LNCaP clone FGC (cell line): ENCODE results near the gene ZP2.

Experiments used
- DNase-seq: peaks from one replicate; pipeline ENCODE4 v3.0.0-alpha.2; 2011; ENCODE audit warnings: low read depth
- H3K4me3 ChIP-seq: 2 replicates; pipeline ENCODE4 v1.5.1; 2011; ENCODE audit warnings: mild to moderate bottlenecking, low read depth, low read length, control low read depth
- CTCF ChIP-seq: IDR thresholded peaks from 2 replicates; pipeline ENCODE4 v1.5.1; 2012; ENCODE audit warnings: mild to moderate bottlenecking; ENCODE audit not compliant: control insufficient read depth, insufficient read depth; ENCODE audit errors: extremely low read depth

The ZP2 gene

GRCh38 chr16:21190013-21190412 lies 21.4 kb downstream of the ZP2 start:
- no peak for TF ChIP-seq CTCF
- no peak for DNase-seq
- H3K4me3 ChIP-seq: no peak overlapping the region

GRCh38 chr16:21189311-21189710 lies 22.1 kb downstream of the ZP2 start:
- no peak overlapping the region for H3K4me3 ChIP-seq
- TF ChIP-seq CTCF: no peak
- no peak for DNase-seq

- no peak for TF ChIP-seq CTCF
- H3K4me3 ChIP-seq: no peak overlapping the region
- no peak for DNase-seq
Measured at GRCh38 chr16:21186326-21186691, 25.1 kb downstream of the ZP2 start.

GRCh38 chr16:21185659-21186325 lies 25.6 kb downstream of the ZP2 start:
- no peak overlapping the region for H3K4me3 ChIP-seq
- DNase-seq: no peak
- no peak for TF ChIP-seq CTCF

GRCh38 chr16:21184834-21185233 lies 26.5 kb downstream of the ZP2 start:
- no peak overlapping the region for H3K4me3 ChIP-seq
- TF ChIP-seq CTCF: no peak
- no peak for DNase-seq

- no peak overlapping the region for H3K4me3 ChIP-seq
- TF ChIP-seq CTCF: no peak
- no peak for DNase-seq
Measured at GRCh38 chr16:21183995-21184394, 27.4 kb downstream of the ZP2 start.

GRCh38 chr16:21179983-21180365 lies 31.4 kb downstream of the ZP2 start:
- no peak overlapping the region for H3K4me3 ChIP-seq
- TF ChIP-seq CTCF: no peak
- DNase-seq: no peak
